ENCODE results near the gene OSTF1. TPM values are rescaled to one million over a fixed set of nuclear protein-coding genes. Genes with fewer than 3 reads are reported as not detected.

Gene OSTF1
- total RNA-seq, 2 donors from 2014 or later, result 85.2 to 95.1 TPM

- H3K27ac Mint-ChIP-seq, result peak overlapping the region; percentile 72
- no peak for ATAC-seq
- DNase-seq, result no peak
- peaks cover 6% of the 10 kb centered on the region for H3K4me1 Mint-ChIP-seq
- H3K9me3 ChIP-seq (ENCODE audit: control insufficient read depth, low read length, poor library complexity, severe bottlenecking), result no peaks in the 10 kb centered on the region
- H3K4me3 Mint-ChIP-seq, result no peak overlapping the region
- peaks cover 10% of the 10 kb centered on the region for H3K36me3 Mint-ChIP-seq (ENCODE audit: low read depth)
- no peaks in the 10 kb centered on the region for H3K27me3 Mint-ChIP-seq
These were observed 22.8 kb upstream of the OSTF1 start for GRCh38 chr9:75065510-75065909.

GRCh38 chr9:75067894-75068293 is 20.4 kb upstream of the OSTF1 start:
- H3K9me3 ChIP-seq (ENCODE audit: control insufficient read depth, low read length, poor library complexity, severe bottlenecking), result no peaks in the 10 kb centered on the region
- Mint-ChIP-seq H3K36me3 (ENCODE audit: low read depth) (peaks cover 12% of the 10 kb centered on the region), H3K27ac (no peak overlapping the region), H3K4me3 (no peak overlapping the region), H3K4me1 (peaks cover 21% of the 10 kb centered on the region), H3K27me3 (no peaks in the 10 kb centered on the region)
- DNase-seq, result no peak
- no peak for ATAC-seq

- Mint-ChIP-seq H3K4me3 (no peak overlapping the region), H3K4me1 (peaks cover 22% of the 10 kb centered on the region), H3K36me3 (ENCODE audit: low read depth) (peaks cover 10% of the 10 kb centered on the region), H3K27ac (peak overlapping the region; percentile 67), H3K27me3 (no peaks in the 10 kb centered on the region)
- DNase-seq (no peak), ATAC-seq (no peak)
- H3K9me3 ChIP-seq (ENCODE audit: control insufficient read depth, low read length, poor library complexity, severe bottlenecking), result no peaks in the 10 kb centered on the region
These were observed 19.1 kb upstream of the OSTF1 start for GRCh38 chr9:75069171-75069570.

GRCh38 chr9:75071530-75072122 is 16.7 kb upstream of the OSTF1 start:
- Mint-ChIP-seq H3K27me3 (no peaks in the 10 kb centered on the region), H3K4me3 (no peak overlapping the region), H3K4me1 (peaks cover 22% of the 10 kb centered on the region), H3K36me3 (ENCODE audit: low read depth) (peaks cover 13% of the 10 kb centered on the region), H3K27ac (peak overlapping the region; percentile 79)
- H3K9me3 ChIP-seq (ENCODE audit: control insufficient read depth, low read length, poor library complexity, severe bottlenecking), result no peaks in the 10 kb centered on the region
- ATAC-seq (peak; percentile 96), DNase-seq (peak in 2 of 3 donors; percentile 26 to 28)

- Mint-ChIP-seq H3K27ac (peak overlapping the region; percentile 79), H3K4me3 (no peak overlapping the region), H3K36me3 (ENCODE audit: low read depth) (peaks cover 9% of the 10 kb centered on the region), H3K27me3 (no peaks in the 10 kb centered on the region), H3K4me1 (peaks cover 23% of the 10 kb centered on the region)
- no peaks in the 10 kb centered on the region for H3K9me3 ChIP-seq (ENCODE audit: control insufficient read depth, low read length, poor library complexity, severe bottlenecking)
- DNase-seq (no peak), ATAC-seq (no peak)
These were observed 15.4 kb upstream of the OSTF1 start for GRCh38 chr9:75072895-75073294.

- H3K27ac Mint-ChIP-seq, result peak overlapping the region; percentile 91
- H3K27me3 Mint-ChIP-seq, result no peaks in the 10 kb centered on the region
- no peak overlapping the region for H3K4me3 Mint-ChIP-seq
- H3K36me3 Mint-ChIP-seq (ENCODE audit: low read depth), result peaks cover 6% of the 10 kb centered on the region
- no peaks in the 10 kb centered on the region for H3K9me3 ChIP-seq (ENCODE audit: control insufficient read depth, low read length, poor library complexity, severe bottlenecking)
- no peak for DNase-seq
- ATAC-seq, result no peak
- peaks cover 44% of the 10 kb centered on the region for H3K4me1 Mint-ChIP-seq
These were observed 6.7 kb upstream of the OSTF1 start for GRCh38 chr9:75081632-75082031.

- H3K9me3 ChIP-seq (ENCODE audit: control insufficient read depth, low read length, poor library complexity, severe bottlenecking), result no peaks in the 10 kb centered on the region
- H3K4me3 Mint-ChIP-seq, result peak overlapping the region; percentile 45
- peak overlapping the region; percentile 91 for H3K27ac Mint-ChIP-seq
- peaks cover 6% of the 10 kb centered on the region for H3K36me3 Mint-ChIP-seq (ENCODE audit: low read depth)
- peak in 2 of 3 donors; percentile 11 to 33 for DNase-seq
- no peaks in the 10 kb centered on the region for H3K27me3 Mint-ChIP-seq
- peaks cover 44% of the 10 kb centered on the region for H3K4me1 Mint-ChIP-seq
- ATAC-seq, result peak; percentile 57
These were observed 4.9 kb upstream of the OSTF1 start for GRCh38 chr9:75083188-75083970.

- H3K27ac Mint-ChIP-seq, result peak overlapping the region; percentile 91
- peaks cover 48% of the 10 kb centered on the region for H3K4me1 Mint-ChIP-seq
- DNase-seq (no peak), ATAC-seq (no peak)
- no peaks in the 10 kb centered on the region for H3K9me3 ChIP-seq (ENCODE audit: control insufficient read depth, low read length, poor library complexity, severe bottlenecking)
- H3K4me3 Mint-ChIP-seq, result peak overlapping the region; percentile 19
- peaks cover 9% of the 10 kb centered on the region for H3K36me3 Mint-ChIP-seq (ENCODE audit: low read depth)
- H3K27me3 Mint-ChIP-seq, result no peaks in the 10 kb centered on the region
These were observed 4.1 kb upstream of the OSTF1 start for GRCh38 chr9:75084081-75084672.

- peak overlapping the region; percentile 99 for H3K4me3 Mint-ChIP-seq
- ATAC-seq (no peak), DNase-seq (no peak)
- peaks cover 9% of the 10 kb centered on the region for H3K36me3 Mint-ChIP-seq (ENCODE audit: low read depth)
- H3K27ac Mint-ChIP-seq, result peak overlapping the region; percentile 98
- no peaks in the 10 kb centered on the region for H3K27me3 Mint-ChIP-seq
- H3K9me3 ChIP-seq (ENCODE audit: control insufficient read depth, low read length, poor library complexity, severe bottlenecking), result no peaks in the 10 kb centered on the region
- peaks cover 57% of the 10 kb centered on the region for H3K4me1 Mint-ChIP-seq
These were observed 2.7 kb upstream of the OSTF1 start for GRCh38 chr9:75085640-75086039.

- Mint-ChIP-seq H3K27ac (peak overlapping the region; percentile 98), H3K4me3 (peak overlapping the region; percentile 99), H3K4me1 (peaks cover 62% of the 10 kb centered on the region), H3K36me3 (ENCODE audit: low read depth) (peaks cover 9% of the 10 kb centered on the region), H3K27me3 (no peaks in the 10 kb centered on the region)
- H3K9me3 ChIP-seq (ENCODE audit: control insufficient read depth, low read length, poor library complexity, severe bottlenecking), result no peaks in the 10 kb centered on the region
- DNase-seq (no peak), ATAC-seq (no peak)
These were observed 1.6 kb upstream of the OSTF1 start for GRCh38 chr9:75086541-75087288.

GRCh38 chr9:75087289-75087823 is 958 bp upstream of the OSTF1 start:
- Mint-ChIP-seq H3K4me3 (peak overlapping the region; percentile 99), H3K36me3 (ENCODE audit: low read depth) (peaks cover 6% of the 10 kb centered on the region), H3K27me3 (no peaks in the 10 kb centered on the region), H3K4me1 (peaks cover 63% of the 10 kb centered on the region), H3K27ac (peak overlapping the region; percentile 98)
- no peaks in the 10 kb centered on the region for H3K9me3 ChIP-seq (ENCODE audit: control insufficient read depth, low read length, poor library complexity, severe bottlenecking)
- DNase-seq (peak in 2 of 3 donors; percentile 21 to 22), ATAC-seq (no peak)

GRCh38 chr9:75088646-75089372 is 495 bp downstream of the OSTF1 start:
- peak in 1 of 3 donors; percentile 48 for DNase-seq
- H3K9me3 ChIP-seq (ENCODE audit: control insufficient read depth, low read length, poor library complexity, severe bottlenecking), result no peaks in the 10 kb centered on the region
- Mint-ChIP-seq H3K36me3 (ENCODE audit: low read depth) (peaks cover 3% of the 10 kb centered on the region), H3K27me3 (no peaks in the 10 kb centered on the region), H3K27ac (peak overlapping the region; percentile 98), H3K4me3 (peak overlapping the region; percentile 99), H3K4me1 (peaks cover 60% of the 10 kb centered on the region)
- peak; percentile 47 for ATAC-seq

All from T-helper 17 cell (primary cell).